Keratinocyte (primary cell): ENCODE results near the gene PLEKHJ1. TPM values are rescaled to one million over a fixed set of nuclear protein-coding genes. Genes with fewer than 3 reads are reported as not detected.

Source experiments
- DNase-seq: peaks from one replicate; pipeline ENCODE4 v3.0.0-alpha.2; 2011; ENCODE audit warnings: low read depth, missing footprints, low spot score
- FAIRE-seq: peaks from 2 replicates; lab custom pipeline; 2011; peaks lifted over from hg19 to GRCh38; lab: Jason Lieb, UNC
- H2AFZ ChIP-seq: 2 replicates; pipeline ENCODE4 v1.6.0; 2012; ENCODE audit warnings: low read length, control low read depth, inconsistent platforms; ENCODE audit not compliant: control insufficient read depth
- H3K27ac ChIP-seq: 2 replicates; pipeline ENCODE4 v1.5.1; 2011; ENCODE audit warnings: low read length; ENCODE audit not compliant: control insufficient read depth, insufficient read depth
- H3K27me3 ChIP-seq: 3 replicates; pipeline ENCODE4 v1.6.0; 2011; ENCODE audit warnings: low read length; ENCODE audit not compliant: control insufficient read depth, insufficient read depth; ENCODE audit errors: extremely low read depth
- H3K36me3 ChIP-seq, 2 experiments: 2 replicates in 1 of 2; 3 replicates in 1 of 2; pipeline ENCODE4 v1.5.1; 2011; ENCODE audit warnings: low read length in 2 of 2, mild to moderate bottlenecking in 1 of 2; ENCODE audit not compliant: control insufficient read depth in 2 of 2, insufficient read depth in 2 of 2; ENCODE audit errors: extremely low read depth in 1 of 2
- H3K4me1 ChIP-seq: 3 replicates; pipeline ENCODE4 v1.5.1; 2011; ENCODE audit warnings: low read length; ENCODE audit not compliant: control insufficient read depth, insufficient read depth; ENCODE audit errors: extremely low read depth
- H3K4me2 ChIP-seq: 3 replicates; pipeline ENCODE4 v1.6.0; 2011; ENCODE audit warnings: low read depth, low read length; ENCODE audit not compliant: control insufficient read depth, insufficient read depth; ENCODE audit errors: extremely low read depth
- H3K4me3 ChIP-seq, 3 experiments: fragments of 200-600 bp in 1 of 3; sonication (generic) in 1 of 3; 2 replicates in 2 of 3; 3 replicates in 1 of 3; pipeline ENCODE4 v1.5.1; 2011 to 2016; ENCODE audit warnings: low read length in 3 of 3, mild to moderate bottlenecking in 3 of 3, control low read depth in 2 of 3, inconsistent platforms in 1 of 3, low read depth in 1 of 3, mixed read lengths in 1 of 3, mixed run types in 1 of 3, moderate library complexity in 1 of 3; ENCODE audit not compliant: control insufficient read depth in 2 of 3, insufficient read depth in 2 of 3; ENCODE audit errors: extremely low read depth in 1 of 3
- H3K79me2 ChIP-seq: 2 replicates; pipeline ENCODE4 v1.6.0; 2012; ENCODE audit warnings: low read length; ENCODE audit not compliant: control insufficient read depth, insufficient read depth
- H3K9ac ChIP-seq: 3 replicates; pipeline ENCODE4 v1.6.0; 2011; ENCODE audit warnings: low read length; ENCODE audit not compliant: control insufficient read depth, insufficient read depth; ENCODE audit errors: extremely low read depth
- H3K9me1 ChIP-seq: 3 replicates; pipeline ENCODE4 v1.6.0; 2011; ENCODE audit warnings: low read length; ENCODE audit not compliant: control insufficient read depth, insufficient read depth; ENCODE audit errors: extremely low read depth
- H3K9me3 ChIP-seq: 2 replicates; pipeline ENCODE4 v1.5.1; 2012; ENCODE audit warnings: low read depth, low read length; ENCODE audit not compliant: control insufficient read depth
- H4K20me1 ChIP-seq: 3 replicates; pipeline ENCODE4 v1.6.0; 2011; ENCODE audit warnings: low read length; ENCODE audit not compliant: control insufficient read depth, insufficient read depth; ENCODE audit errors: extremely low read depth
- EZH2 ChIP-seq: IDR thresholded peaks from one replicate; pipeline ENCODE4 v1.6.1; 2012; ENCODE audit warnings: inconsistent platforms, mild to moderate bottlenecking, low read length, moderate library complexity
- dilution Hi-C: fragments of 300-500 bp; cut with MboI; formaldehyde crosslinking; loops from one replicate; pipeline ENCODE4 v1.7.0; 2020; ENCODE audit warnings: low sequenced_read_pairs; ENCODE audit not compliant: extremely low pct_ligation_motif_present
- polyA plus RNA-seq, 5 experiments: library from polyadenylated mRNA; depleted of rRNA in 3 of 5; stranded (reverse) in 3 of 5; stranded (forward) in 1 of 5; unstranded in 1 of 5; fragments of >200 nt; gene quantifications; 1 replicate in 1 of 5; 2 replicates in 3 of 5; 3 replicates in 1 of 5; pipeline versions ENCODE4 v1.2.1 to v1.2.3, GENCODE V29; 2011 to 2012; ENCODE audit warnings: missing spikeins in 2 of 5, low read depth in 1 of 5, low replicate concordance in 1 of 5
- TF ChIP-seq, protein P1 (sequence below), 3 experiments: IDR thresholded peaks in 1 of 3; conservative IDR thresholded peaks in 1 of 3; optimal IDR thresholded peaks in 1 of 3; 2 replicates in 2 of 3; 3 replicates in 1 of 3; pipeline versions ENCODE3 to v1.5.1; 2011; ENCODE audit warnings: low read length in 3 of 3, mild to moderate bottlenecking in 3 of 3, moderate library complexity in 2 of 3, control low read depth in 1 of 3, inconsistent platforms in 1 of 3; ENCODE audit not compliant: insufficient read depth in 2 of 3; ENCODE audit errors: extremely low read depth in 1 of 3

Gene PLEKHJ1
- polyA plus RNA-seq, 1 donor (not counting 4 experiments of a cell fraction or from before 2014, with no cell fraction given), result 36.8 TPM

DNA sequence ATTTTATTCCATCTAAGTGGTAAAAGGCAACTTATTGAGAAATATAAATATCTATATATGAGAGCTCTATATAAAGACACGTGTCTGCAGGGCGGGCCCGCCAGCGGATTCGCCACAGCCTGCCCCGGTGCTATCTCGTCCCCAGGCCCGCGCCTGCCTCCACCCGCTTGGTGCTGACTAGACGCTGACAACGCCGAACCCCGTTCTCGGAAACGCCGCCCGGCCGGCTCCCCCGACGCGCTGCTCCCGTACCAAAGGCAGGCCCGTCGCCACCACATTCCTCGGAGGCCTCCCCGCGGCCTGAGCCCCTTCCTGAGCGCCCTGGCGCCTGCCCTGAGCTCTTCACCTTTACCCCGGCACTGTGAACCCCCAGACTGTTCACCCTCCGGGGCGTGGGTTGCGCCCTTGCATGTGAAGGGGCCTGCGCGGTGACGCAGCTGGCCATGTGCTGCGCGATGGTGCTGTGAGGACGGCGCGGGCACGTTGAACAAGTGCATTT is 6.0 kb downstream of the PLEKHJ1 start:
- no peak for DNase-seq
- peaks cover 25 to 41% of the 10 kb centered on the region in 2 experiments for H3K36me3 ChIP-seq
- peaks cover 7% of the 10 kb centered on the region for H4K20me1 ChIP-seq
- H3K9me3 ChIP-seq, result no peaks in the 10 kb centered on the region
- H3K4me3 ChIP-seq, result no peak overlapping the region
- peaks cover 25% of the 10 kb centered on the region for H3K79me2 ChIP-seq
- peaks cover 4% of the 10 kb centered on the region for H3K4me1 ChIP-seq
- no peak overlapping the region for H2AFZ ChIP-seq
- TF ChIP-seq, protein P1, sequence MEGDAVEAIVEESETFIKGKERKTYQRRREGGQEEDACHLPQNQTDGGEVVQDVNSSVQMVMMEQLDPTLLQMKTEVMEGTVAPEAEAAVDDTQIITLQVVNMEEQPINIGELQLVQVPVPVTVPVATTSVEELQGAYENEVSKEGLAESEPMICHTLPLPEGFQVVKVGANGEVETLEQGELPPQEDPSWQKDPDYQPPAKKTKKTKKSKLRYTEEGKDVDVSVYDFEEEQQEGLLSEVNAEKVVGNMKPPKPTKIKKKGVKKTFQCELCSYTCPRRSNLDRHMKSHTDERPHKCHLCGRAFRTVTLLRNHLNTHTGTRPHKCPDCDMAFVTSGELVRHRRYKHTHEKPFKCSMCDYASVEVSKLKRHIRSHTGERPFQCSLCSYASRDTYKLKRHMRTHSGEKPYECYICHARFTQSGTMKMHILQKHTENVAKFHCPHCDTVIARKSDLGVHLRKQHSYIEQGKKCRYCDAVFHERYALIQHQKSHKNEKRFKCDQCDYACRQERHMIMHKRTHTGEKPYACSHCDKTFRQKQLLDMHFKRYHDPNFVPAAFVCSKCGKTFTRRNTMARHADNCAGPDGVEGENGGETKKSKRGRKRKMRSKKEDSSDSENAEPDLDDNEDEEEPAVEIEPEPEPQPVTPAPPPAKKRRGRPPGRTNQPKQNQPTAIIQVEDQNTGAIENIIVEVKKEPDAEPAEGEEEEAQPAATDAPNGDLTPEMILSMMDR (optimal IDR thresholded peaks at IDR 0.05 in 1 of 3, IDR thresholded peaks at IDR 0.05 in 1 of 3, conservative IDR thresholded peaks at IDR 0.05 in 1 of 3; ENCODE audit: extremely low read depth in 1 of 3, insufficient read depth in 2 of 3, low read length in 3 of 3), result no peak
- TF ChIP-seq EZH2, result no peak
- H3K4me2 ChIP-seq, result no peak overlapping the region
- H3K9me1 ChIP-seq, result no peaks in the 10 kb centered on the region
- H3K27me3 ChIP-seq, result no peaks in the 10 kb centered on the region
- FAIRE-seq, result no peak
- H3K27ac ChIP-seq, result no peak overlapping the region
- dilution Hi-C loops, result no loop called here
- no peak overlapping the region for H3K9ac ChIP-seq

DNA sequence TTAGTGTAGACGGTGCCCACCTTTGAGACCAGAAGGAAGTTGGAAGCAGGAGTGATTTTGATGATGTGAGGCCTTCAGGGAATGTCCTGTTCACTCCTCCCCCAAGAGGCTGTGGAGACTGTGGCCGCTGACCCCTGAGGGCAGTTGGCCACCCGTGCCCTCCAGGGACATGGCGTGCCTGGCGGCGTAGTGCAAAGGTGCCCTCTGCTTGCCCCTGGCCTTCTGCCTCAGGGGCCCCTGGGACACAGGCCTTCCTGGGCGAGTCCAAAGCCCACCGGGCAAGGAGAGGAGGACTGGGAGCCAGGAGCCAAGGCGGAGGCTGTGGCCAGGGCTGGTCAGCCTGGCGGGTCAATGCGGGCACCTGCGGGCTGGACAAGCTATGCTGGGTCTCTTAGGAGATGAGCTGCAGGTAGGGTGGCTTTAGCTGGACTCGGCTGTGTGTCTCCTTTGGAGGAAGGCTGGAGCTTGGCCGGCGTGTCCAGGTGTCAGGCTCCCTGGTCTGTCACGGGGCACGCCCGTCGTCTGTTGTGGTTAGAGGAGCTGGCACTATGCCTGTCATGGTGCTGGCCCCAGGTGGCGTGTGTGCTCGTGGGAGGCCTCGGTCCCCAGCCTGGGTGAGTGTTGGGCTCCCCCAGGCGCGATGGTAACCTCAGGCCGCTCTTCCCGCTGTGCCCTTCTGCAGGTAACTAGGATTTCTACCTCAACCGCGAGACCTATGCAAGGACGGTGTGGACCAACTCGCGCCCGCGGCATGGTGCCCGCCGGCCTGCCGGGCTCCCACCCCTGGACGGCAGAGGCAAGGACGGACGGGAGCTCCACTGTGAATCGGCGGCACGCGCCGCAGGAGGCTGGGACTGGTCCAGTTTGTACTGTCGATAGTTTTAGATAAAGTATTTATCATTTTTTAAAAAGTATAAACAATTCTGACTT is 6.8 kb downstream of the PLEKHJ1 start:
- FAIRE-seq (no peak), DNase-seq (no peak)
- dilution Hi-C loops, result no loop called here
- Histone ChIP-seq H2AFZ (no peak overlapping the region), H3K9ac (no peak overlapping the region), H3K9me1 (no peaks in the 10 kb centered on the region), H3K27ac (no peak overlapping the region), H3K36me3 (peaks cover 26 to 41% of the 10 kb centered on the region in 2 experiments), H4K20me1 (peaks cover 7% of the 10 kb centered on the region), H3K27me3 (no peaks in the 10 kb centered on the region), H3K4me1 (no peaks in the 10 kb centered on the region), H3K9me3 (no peaks in the 10 kb centered on the region), H3K79me2 (peaks cover 18% of the 10 kb centered on the region), H3K4me2 (no peak overlapping the region), H3K4me3 (no peak overlapping the region)
- TF ChIP-seq, protein P1 (optimal IDR thresholded peaks at IDR 0.05 in 1 of 3, IDR thresholded peaks at IDR 0.05 in 1 of 3, conservative IDR thresholded peaks at IDR 0.05 in 1 of 3; ENCODE audit: extremely low read depth in 1 of 3, insufficient read depth in 2 of 3, low read length in 3 of 3), result no peak
- TF ChIP-seq EZH2, result no peak
